HEK293 (cell line): Measurements from ENCODE around the gene SYS1.

ENCODE experiments used
- CTCF ChIA-PET: fragments of 350-600 bp; formaldehyde crosslinking; extraction: SDS; loops from one replicate; lab custom pipeline; 2021; ENCODE audit warnings: antibody characterized with exemption; lab: Yijun Ruan, JAX
- POLR2A ChIA-PET: fragments of 300-600 bp; formaldehyde crosslinking; extraction: SDS; loops from one replicate; lab custom pipeline; 2020; ENCODE audit warnings: antibody characterized with exemption, inconsistent platforms; lab: Yijun Ruan, JAX
- H3K27ac ChIP-seq: fragments of 200-500 bp; sonication (Bioruptor generic); 2 replicates; pipeline ENCODE4 v1.5.1; 2014; ENCODE audit warnings: low read depth, low read length, control low read depth, inconsistent platforms; ENCODE audit errors: extremely low read depth
- H3K36me3 ChIP-seq, 2 experiments: fragments of 200-500 bp in 1 of 2; sonication (Bioruptor generic) in 1 of 2; 1 replicate in 1 of 2; 2 replicates in 1 of 2; pipeline ENCODE4 v1.5.1; 2014 to 2017; ENCODE audit warnings: inconsistent platforms in 2 of 2, low read length in 2 of 2; ENCODE audit not compliant: control insufficient read depth in 2 of 2, insufficient read depth in 1 of 2
- H3K4me1 ChIP-seq: fragments of 200-500 bp; sonication (Bioruptor generic); 2 replicates; pipeline ENCODE4 v1.5.1; 2014; ENCODE audit warnings: mild to moderate bottlenecking, low read length, inconsistent platforms; ENCODE audit not compliant: control insufficient read depth, insufficient read depth
- H3K4me3 ChIP-seq: 2 replicates; pipeline ENCODE4 v1.5.1; 2011; ENCODE audit warnings: low read depth, mild to moderate bottlenecking, control low read depth, low read length, moderate library complexity
- H3K9me3 ChIP-seq: fragments of 200-500 bp; sonication (Bioruptor generic); 2 replicates; pipeline ENCODE4 v1.5.1; 2014; ENCODE audit warnings: low read depth, low read length, inconsistent platforms; ENCODE audit not compliant: control insufficient read depth, insufficient read depth
- KLF10 ChIP-seq: fragments of 450-650 bp; IDR thresholded peaks from 2 replicates; pipeline ENCODE4 v1.5.1; 2018; ENCODE audit warnings: missing biosample characterization, mild to moderate bottlenecking, missing genetic modification characterization
- MYNN ChIP-seq: fragments of 450-650 bp; formaldehyde crosslinking; IDR thresholded peaks from 2 replicates; pipeline ENCODE4 v1.5.1; 2016; ENCODE audit warnings: missing biosample characterization, missing genetic modification characterization, borderline replicate concordance
- SP3 ChIP-seq: fragments of 450-650 bp; formaldehyde crosslinking; IDR thresholded peaks from 2 replicates; pipeline ENCODE4 v1.5.1; 2016; ENCODE audit warnings: missing biosample characterization, missing genetic modification characterization
- SP7 ChIP-seq: fragments of 450-650 bp; formaldehyde crosslinking; IDR thresholded peaks from 2 replicates; pipeline ENCODE4 v1.5.1; 2016; ENCODE audit warnings: missing biosample characterization, missing genetic modification characterization
- WT1 ChIP-seq: fragments of 450-650 bp; formaldehyde crosslinking; IDR thresholded peaks from 2 replicates; pipeline ENCODE4 v1.5.1; 2016; ENCODE audit warnings: missing biosample characterization, missing genetic modification characterization
- ZBTB20 ChIP-seq: fragments of 450-650 bp; formaldehyde crosslinking; IDR thresholded peaks from 2 replicates; pipeline ENCODE4 v1.5.1; 2016; ENCODE audit warnings: missing biosample characterization, missing genetic modification characterization
- ZNF10 ChIP-seq: fragments of 450-650 bp; formaldehyde crosslinking; IDR thresholded peaks from 2 replicates; pipeline ENCODE4 v1.5.1; 2017; ENCODE audit warnings: missing biosample characterization, missing genetic modification characterization
- ZNF114 ChIP-seq: fragments of 450-650 bp; formaldehyde crosslinking; IDR thresholded peaks from 2 replicates; pipeline ENCODE4 v1.5.0; 2017; ENCODE audit warnings: missing biosample characterization, missing genetic modification characterization
- ZNF274 ChIP-seq, 2 experiments: fragments of 200-500 bp in 1 of 2; fragments of 450-650 bp in 1 of 2; sonication (Bioruptor generic) in 1 of 2; formaldehyde crosslinking in 1 of 2; IDR thresholded peaks; 2 replicates each; pipeline versions ENCODE4 v1.5.1 to v1.6.1; 2014 to 2016; ENCODE audit warnings: borderline replicate concordance in 1 of 2, inconsistent platforms in 1 of 2, low read length in 1 of 2, missing biosample characterization in 1 of 2, missing genetic modification characterization in 1 of 2
- ZNF341 ChIP-seq: fragments of 450-650 bp; formaldehyde crosslinking; IDR thresholded peaks from 2 replicates; pipeline ENCODE4; 2016; ENCODE audit warnings: low read depth, missing biosample characterization, missing genetic modification characterization
- ZNF510 ChIP-seq: fragments of 450-650 bp; formaldehyde crosslinking; IDR thresholded peaks from 2 replicates; pipeline ENCODE4 v1.5.1; 2018; ENCODE audit warnings: mild to moderate bottlenecking, missing genetic modification characterization, missing biosample characterization; ENCODE audit not compliant: insufficient replicate concordance
- ZNF555 ChIP-seq: fragments of 450-650 bp; formaldehyde crosslinking; conservative IDR thresholded peaks from 2 replicates; pipeline ENCODE4 v1.5.1; 2017; ENCODE audit warnings: missing biosample characterization, mild to moderate bottlenecking, missing genetic modification characterization, inconsistent platforms
- ZNF558 ChIP-seq: fragments of 450-650 bp; formaldehyde crosslinking; IDR thresholded peaks from 2 replicates; pipeline ENCODE4 v1.5.1; 2016; ENCODE audit warnings: missing biosample characterization, missing genetic modification characterization
- ZNF610 ChIP-seq: fragments of 450-650 bp; formaldehyde crosslinking; IDR thresholded peaks from 2 replicates; pipeline ENCODE4 v1.5.1; 2016; ENCODE audit warnings: missing biosample characterization, missing genetic modification characterization, borderline replicate concordance
- ZNF626 ChIP-seq: fragments of 450-650 bp; sonication (Bioruptor Pico); formaldehyde crosslinking; IDR thresholded peaks from 2 replicates; pipeline ENCODE4 v1.5.1; 2018; ENCODE audit warnings: missing biosample characterization, missing genetic modification characterization, inconsistent platforms
- ZNF776 ChIP-seq: fragments of 450-650 bp; formaldehyde crosslinking; IDR thresholded peaks from 2 replicates; pipeline ENCODE4 v1.5.0; 2017; ENCODE audit warnings: missing biosample characterization, missing genetic modification characterization, borderline replicate concordance
- ZXDB ChIP-seq: fragments of 450-650 bp; formaldehyde crosslinking; IDR thresholded peaks from 2 replicates; pipeline ENCODE4 v1.5.1; 2016; ENCODE audit warnings: missing biosample characterization, missing genetic modification characterization
- TF ChIP-seq, protein P1 (sequence below): fragments of 450-650 bp; formaldehyde crosslinking; IDR thresholded peaks from 2 replicates; pipeline ENCODE4 v1.5.1; 2016; ENCODE audit warnings: missing biosample characterization, missing genetic modification characterization
- TF ChIP-seq, protein P2 (sequence below): fragments of 450-650 bp; formaldehyde crosslinking; IDR thresholded peaks from 2 replicates; pipeline ENCODE4 v1.5.1; 2016; ENCODE audit warnings: missing biosample characterization, missing genetic modification characterization
- TF ChIP-seq, protein P3 (sequence below): fragments of 450-650 bp; formaldehyde crosslinking; IDR thresholded peaks from 2 replicates; pipeline ENCODE4 v1.5.1; 2016; ENCODE audit warnings: missing biosample characterization, missing genetic modification characterization
- TF ChIP-seq, protein P4 (sequence below): fragments of 450-650 bp; formaldehyde crosslinking; IDR thresholded peaks from 2 replicates; pipeline ENCODE4 v1.5.1; 2017; ENCODE audit warnings: missing biosample characterization, missing genetic modification characterization
- TF ChIP-seq, protein P5 (sequence below): fragments of 450-650 bp; formaldehyde crosslinking; IDR thresholded peaks from 2 replicates; pipeline ENCODE4 v1.5.1; 2017; ENCODE audit warnings: missing biosample characterization, missing genetic modification characterization
- TF ChIP-seq, protein P6 (sequence below): fragments of 450-650 bp; formaldehyde crosslinking; IDR thresholded peaks from 2 replicates; pipeline ENCODE4 v1.5.1; 2016; ENCODE audit warnings: missing biosample characterization, missing genetic modification characterization

The SYS1 gene

DNA sequence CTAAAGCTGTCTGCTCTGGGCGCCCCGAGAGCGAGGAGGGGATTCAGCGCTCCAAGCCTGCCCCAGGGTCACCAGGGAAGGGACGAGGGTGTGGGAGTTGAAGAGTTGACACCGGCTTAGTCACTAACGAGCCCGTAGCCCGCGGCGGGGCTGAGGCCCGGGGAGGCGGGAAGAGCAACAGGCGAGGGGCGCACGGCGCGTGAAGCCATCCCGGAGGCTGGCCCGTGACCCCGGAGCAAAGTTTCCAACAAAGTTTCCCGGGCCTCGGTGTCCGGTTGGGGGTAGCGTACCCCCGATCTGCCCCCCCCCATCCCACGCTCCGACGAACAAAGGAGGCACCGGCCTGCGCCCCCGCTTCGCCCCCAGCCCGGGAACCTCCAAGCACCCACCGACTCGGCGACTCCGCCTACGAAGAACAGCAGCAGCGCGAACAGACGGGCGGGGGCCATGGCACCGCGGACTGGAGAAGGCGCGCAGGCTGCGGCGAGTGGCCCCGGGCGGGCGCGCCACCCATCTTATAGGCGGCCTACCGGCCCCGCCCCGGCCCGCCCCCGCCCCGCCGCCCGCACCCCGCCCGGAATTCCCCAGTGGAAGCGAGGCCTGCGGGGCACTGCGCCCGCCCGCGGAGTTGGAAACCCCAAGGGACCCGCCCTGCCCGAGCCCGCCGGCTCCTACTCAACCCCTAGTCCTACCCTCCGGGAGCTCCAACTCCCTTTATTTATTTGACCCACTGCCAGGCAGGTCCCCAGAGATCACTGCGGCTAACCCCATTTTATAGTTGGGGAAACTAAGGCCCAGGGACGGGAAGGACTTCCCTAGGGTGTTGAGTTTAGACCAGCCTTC, 14.8 kb upstream of the SYS1 start, which contains the start of gene SDC4 (continued):
- TF ChIP-seq, protein P1, sequence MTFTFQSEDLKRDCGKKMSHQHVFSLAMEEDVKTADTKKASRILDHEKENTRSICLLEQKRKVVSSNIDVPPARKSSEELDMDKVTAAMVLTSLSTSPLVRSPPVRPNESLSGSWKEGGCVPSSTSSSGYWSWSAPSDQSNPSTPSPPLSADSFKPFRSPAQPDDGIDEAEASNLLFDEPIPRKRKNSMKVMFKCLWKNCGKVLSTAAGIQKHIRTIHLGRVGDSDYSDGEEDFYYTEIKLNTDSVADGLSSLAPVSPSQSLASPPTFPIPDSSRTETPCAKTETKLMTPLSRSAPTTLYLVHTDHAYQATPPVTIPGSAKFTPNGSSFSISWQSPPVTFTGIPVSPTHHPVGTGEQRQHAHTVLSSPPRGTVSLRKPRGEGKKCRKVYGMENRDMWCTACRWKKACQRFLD (tag by site-specific recombination) = no peak
- TF ChIP-seq KLF10 (tag by site-specific recombination) (peak; percentile 57; the same call in 1 of the 2 replicates), ZNF558 (no peak), ZBTB20 (peak; percentile 80), MYNN (no peak), ZNF610 (tag by site-specific recombination) (no peak), SP3 (tag by site-specific recombination) (peak; percentile 61), ZNF341 (peak; percentile 84), WT1 (peak; percentile 33; the same call in 1 of the 2 replicates), ZNF274 (IDR thresholded peaks at IDR 0.05; ENCODE audit: low read length) (no peak), ZNF274 (tag by site-specific recombination; IDR thresholded peaks at IDR 0.05; ENCODE audit: borderline replicate concordance) (no peak), ZNF10 (no peak)
- TF ChIP-seq, all 188 proteins: peak for 45

DNA sequence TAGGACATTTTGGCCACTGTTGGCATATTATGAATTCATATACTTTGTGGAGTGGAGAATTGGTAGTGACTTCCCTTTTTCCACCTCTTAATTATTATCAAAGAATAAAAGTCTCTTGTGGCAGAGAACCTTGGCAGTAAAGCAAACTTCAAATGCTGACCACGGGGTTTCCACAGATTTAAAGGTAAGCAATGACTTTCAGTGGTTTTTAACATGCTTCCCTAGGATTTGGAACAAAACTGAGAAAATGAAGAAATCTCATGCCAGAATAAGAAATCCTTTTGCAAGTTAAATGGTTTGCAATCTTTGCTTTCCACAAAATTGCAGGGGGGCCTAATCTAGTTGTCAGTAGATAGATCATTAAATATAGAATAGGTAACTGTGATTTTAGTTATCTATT, 12.7 kb upstream of the SYS1 start:
- peaks cover 10% of the 10 kb centered on the region for H3K4me1 ChIP-seq
- no peaks in the 10 kb centered on the region for H3K9me3 ChIP-seq
- no peaks in the 10 kb centered on the region for H3K36me3 ChIP-seq
- ChIA-PET CTCF (interaction anchor here (1.3 to 1.9 kb wide), 2 partner anchors 13 to 31 kb away, joined by 3 to 5 read pairs; partner anchors contain the start of gene SYS1), POLR2A (interaction anchor here (3.7 kb wide), 1 partner anchor 13 kb away, joined by 12 read pairs; the partner anchor contains the start of gene SYS1)
- no peak overlapping the region for H3K4me3 ChIP-seq
- no peak overlapping the region for H3K27ac ChIP-seq
- TF ChIP-seq ZNF776 (no peak), ZNF555 (tag by site-specific recombination) (no peak), ZNF626 (no peak), ZXDB (tag by site-specific recombination) (no peak), SP7 (no peak), ZNF510 (no peak), ZNF114 (tag by site-specific recombination) (no peak), MYNN (no peak)
- TF ChIP-seq, protein P2, sequence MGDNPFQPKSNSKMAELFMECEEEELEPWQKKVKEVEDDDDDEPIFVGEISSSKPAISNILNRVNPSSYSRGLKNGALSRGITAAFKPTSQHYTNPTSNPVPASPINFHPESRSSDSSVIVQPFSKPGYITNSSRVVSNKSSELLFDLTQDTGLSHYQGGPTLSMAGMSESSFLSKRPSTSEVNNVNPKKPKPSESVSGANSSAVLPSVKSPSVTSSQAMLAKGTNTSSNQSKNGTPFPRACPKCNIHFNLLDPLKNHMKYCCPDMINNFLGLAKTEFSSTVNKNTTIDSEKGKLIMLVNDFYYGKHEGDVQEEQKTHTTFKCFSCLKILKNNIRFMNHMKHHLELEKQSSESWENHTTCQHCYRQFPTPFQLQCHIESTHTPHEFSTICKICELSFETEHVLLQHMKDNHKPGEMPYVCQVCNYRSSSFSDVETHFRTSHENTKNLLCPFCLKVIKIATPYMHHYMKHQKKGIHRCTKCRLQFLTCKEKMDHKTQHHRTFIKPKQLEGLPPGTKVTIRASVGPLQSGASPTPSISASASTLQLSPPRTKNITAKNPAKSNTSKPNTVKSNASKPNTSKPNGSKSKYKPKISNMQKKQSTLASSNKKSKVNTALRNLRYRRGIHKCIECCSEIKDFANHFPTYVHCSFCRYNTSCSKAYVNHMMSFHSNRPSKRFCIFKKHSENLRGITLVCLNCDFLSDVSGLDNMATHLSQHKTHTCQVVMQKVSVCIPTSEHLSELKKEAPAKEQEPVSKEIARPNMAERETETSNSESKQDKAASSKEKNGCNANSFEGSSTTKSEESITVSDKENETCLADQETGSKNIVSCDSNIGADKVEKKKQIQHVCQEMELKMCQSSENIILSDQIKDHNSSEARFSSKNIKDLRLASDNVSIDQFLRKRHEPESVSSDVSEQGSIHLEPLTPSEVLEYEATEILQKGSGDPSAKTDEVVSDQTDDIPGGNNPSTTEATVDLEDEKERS (tag by site-specific recombination) = no peak
- TF ChIP-seq, protein P3, sequence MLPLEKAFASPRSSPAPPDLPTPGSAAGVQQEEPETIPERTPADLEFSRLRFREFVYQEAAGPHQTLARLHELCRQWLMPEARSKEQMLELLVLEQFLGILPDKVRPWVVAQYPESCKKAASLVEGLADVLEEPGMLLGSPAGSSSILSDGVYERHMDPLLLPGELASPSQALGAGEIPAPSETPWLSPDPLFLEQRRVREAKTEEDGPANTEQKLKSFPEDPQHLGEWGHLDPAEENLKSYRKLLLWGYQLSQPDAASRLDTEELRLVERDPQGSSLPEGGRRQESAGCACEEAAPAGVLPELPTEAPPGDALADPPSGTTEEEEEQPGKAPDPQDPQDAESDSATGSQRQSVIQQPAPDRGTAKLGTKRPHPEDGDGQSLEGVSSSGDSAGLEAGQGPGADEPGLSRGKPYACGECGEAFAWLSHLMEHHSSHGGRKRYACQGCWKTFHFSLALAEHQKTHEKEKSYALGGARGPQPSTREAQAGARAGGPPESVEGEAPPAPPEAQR = no peak
- TF ChIP-seq, protein P4, sequence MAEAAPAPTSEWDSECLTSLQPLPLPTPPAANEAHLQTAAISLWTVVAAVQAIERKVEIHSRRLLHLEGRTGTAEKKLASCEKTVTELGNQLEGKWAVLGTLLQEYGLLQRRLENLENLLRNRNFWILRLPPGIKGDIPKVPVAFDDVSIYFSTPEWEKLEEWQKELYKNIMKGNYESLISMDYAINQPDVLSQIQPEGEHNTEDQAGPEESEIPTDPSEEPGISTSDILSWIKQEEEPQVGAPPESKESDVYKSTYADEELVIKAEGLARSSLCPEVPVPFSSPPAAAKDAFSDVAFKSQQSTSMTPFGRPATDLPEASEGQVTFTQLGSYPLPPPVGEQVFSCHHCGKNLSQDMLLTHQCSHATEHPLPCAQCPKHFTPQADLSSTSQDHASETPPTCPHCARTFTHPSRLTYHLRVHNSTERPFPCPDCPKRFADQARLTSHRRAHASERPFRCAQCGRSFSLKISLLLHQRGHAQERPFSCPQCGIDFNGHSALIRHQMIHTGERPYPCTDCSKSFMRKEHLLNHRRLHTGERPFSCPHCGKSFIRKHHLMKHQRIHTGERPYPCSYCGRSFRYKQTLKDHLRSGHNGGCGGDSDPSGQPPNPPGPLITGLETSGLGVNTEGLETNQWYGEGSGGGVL (tag by site-specific recombination) = no peak
- TF ChIP-seq, protein P5, sequence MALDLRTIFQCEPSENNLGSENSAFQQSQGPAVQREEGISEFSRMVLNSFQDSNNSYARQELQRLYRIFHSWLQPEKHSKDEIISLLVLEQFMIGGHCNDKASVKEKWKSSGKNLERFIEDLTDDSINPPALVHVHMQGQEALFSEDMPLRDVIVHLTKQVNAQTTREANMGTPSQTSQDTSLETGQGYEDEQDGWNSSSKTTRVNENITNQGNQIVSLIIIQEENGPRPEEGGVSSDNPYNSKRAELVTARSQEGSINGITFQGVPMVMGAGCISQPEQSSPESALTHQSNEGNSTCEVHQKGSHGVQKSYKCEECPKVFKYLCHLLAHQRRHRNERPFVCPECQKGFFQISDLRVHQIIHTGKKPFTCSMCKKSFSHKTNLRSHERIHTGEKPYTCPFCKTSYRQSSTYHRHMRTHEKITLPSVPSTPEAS (tag by site-specific recombination) = no peak
- TF ChIP-seq, protein P6, sequence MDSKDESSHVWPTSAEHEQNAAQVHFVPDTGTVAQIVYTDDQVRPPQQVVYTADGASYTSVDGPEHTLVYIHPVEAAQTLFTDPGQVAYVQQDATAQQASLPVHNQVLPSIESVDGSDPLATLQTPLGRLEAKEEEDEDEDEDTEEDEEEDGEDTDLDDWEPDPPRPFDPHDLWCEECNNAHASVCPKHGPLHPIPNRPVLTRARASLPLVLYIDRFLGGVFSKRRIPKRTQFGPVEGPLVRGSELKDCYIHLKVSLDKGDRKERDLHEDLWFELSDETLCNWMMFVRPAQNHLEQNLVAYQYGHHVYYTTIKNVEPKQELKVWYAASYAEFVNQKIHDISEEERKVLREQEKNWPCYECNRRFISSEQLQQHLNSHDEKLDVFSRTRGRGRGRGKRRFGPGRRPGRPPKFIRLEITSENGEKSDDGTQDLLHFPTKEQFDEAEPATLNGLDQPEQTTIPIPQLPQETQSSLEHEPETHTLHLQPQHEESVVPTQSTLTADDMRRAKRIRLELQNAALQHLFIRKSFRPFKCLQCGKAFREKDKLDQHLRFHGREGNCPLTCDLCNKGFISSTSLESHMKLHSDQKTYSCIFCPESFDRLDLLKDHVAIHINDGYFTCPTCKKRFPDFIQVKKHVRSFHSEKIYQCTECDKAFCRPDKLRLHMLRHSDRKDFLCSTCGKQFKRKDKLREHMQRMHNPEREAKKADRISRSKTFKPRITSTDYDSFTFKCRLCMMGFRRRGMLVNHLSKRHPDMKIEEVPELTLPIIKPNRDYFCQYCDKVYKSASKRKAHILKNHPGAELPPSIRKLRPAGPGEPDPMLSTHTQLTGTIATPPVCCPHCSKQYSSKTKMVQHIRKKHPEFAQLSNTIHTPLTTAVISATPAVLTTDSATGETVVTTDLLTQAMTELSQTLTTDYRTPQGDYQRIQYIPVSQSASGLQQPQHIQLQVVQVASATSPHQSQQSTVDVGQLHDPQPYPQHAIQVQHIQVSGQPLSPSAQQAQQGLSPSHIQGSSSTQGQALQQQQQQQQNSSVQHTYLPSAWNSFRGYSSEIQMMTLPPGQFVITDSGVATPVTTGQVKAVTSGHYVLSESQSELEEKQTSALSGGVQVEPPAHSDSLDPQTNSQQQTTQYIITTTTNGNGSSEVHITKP (tag by site-specific recombination) = no peak
